ENCODE data around the gene ZCCHC14.
"Not testable (repeated sequence)": the region's sequence is repeated elsewhere in the genome, so short reads cannot be mapped to it uniquely, and the experiment has no call there.

The ZCCHC14 gene

GRCh38 chr16:87382023-87382785 lies 110.6 kb downstream of the ZCCHC14 start:
- DNase-seq (ENCODE audit: low read depth), result no peak

- DNase-seq (ENCODE audit: low read depth), result no peak
Measured at GRCh38 chr16:87380881-87381280, 111.9 kb downstream of the ZCCHC14 start.

- no peak for DNase-seq (ENCODE audit: low read depth)
Measured at GRCh38 chr16:87380403-87380802, 112.4 kb downstream of the ZCCHC14 start.

- not testable (repeated sequence) for DNase-seq (ENCODE audit: low read depth)
Measured at GRCh38 chr16:87379312-87379752, 113.5 kb downstream of the ZCCHC14 start.

- DNase-seq (ENCODE audit: low read depth), result no peak
Measured at GRCh38 chr16:87376660-87377059, 116.2 kb downstream of the ZCCHC14 start.

GRCh38 chr16:87375426-87376135 lies 117.2 kb downstream of the ZCCHC14 start:
- DNase-seq (ENCODE audit: low read depth), result no peak

GRCh38 chr16:87374313-87374712 lies 118.5 kb downstream of the ZCCHC14 start:
- DNase-seq (ENCODE audit: low read depth), result no peak

GRCh38 chr16:87372305-87372704 lies 120.5 kb downstream of the ZCCHC14 start:
- DNase-seq (ENCODE audit: low read depth), result no peak

GRCh38 chr16:87371261-87371866 lies 121.5 kb downstream of the ZCCHC14 start:
- DNase-seq (ENCODE audit: low read depth), result no peak

GRCh38 chr16:87369796-87370719 lies 122.8 kb downstream of the ZCCHC14 start:
- DNase-seq (ENCODE audit: low read depth), result no peak

GRCh38 chr16:87369117-87369765 lies 123.6 kb downstream of the ZCCHC14 start:
- no peak for DNase-seq (ENCODE audit: low read depth)

- no peak for DNase-seq (ENCODE audit: low read depth)
Measured at GRCh38 chr16:87368029-87368770, 124.6 kb downstream of the ZCCHC14 start.

GRCh38 chr16:87367529-87367928 lies 125.3 kb downstream of the ZCCHC14 start:
- DNase-seq (ENCODE audit: low read depth), result no peak

- DNase-seq (ENCODE audit: low read depth), result no peak
Measured at GRCh38 chr16:87366930-87367329, 125.9 kb downstream of the ZCCHC14 start.

GRCh38 chr16:87366288-87366687 lies 126.5 kb downstream of the ZCCHC14 start:
- no peak for DNase-seq (ENCODE audit: low read depth)

GRCh38 chr16:87365021-87365713 lies 127.7 kb downstream of the ZCCHC14 start:
- DNase-seq (ENCODE audit: low read depth), result no peak

GRCh38 chr16:87363771-87364455 lies 128.9 kb downstream of the ZCCHC14 start:
- no peak for DNase-seq (ENCODE audit: low read depth)

- not testable (repeated sequence) for DNase-seq (ENCODE audit: low read depth)
Measured at GRCh38 chr16:87362828-87363559, 129.8 kb downstream of the ZCCHC14 start.
